ENCODE measurements around the gene DTX2.
"Not testable (repeated sequence)": the region's sequence is repeated elsewhere in the genome, so short reads cannot be mapped to it uniquely, and the experiment has no call there.

GRCh38 chr7:76473097-76473496, 11.6 kb downstream of the DTX2 start:
- not testable (repeated sequence) for TF ChIP-seq CTCF, POLR2A, POLR2AphosphoS5, EP300 (IDR thresholded peaks at IDR 0.05)
